Ectodermal cell (in vitro differentiated cells): ENCODE results near the gene SDK1.

Source experiments
- H3K27ac ChIP-seq: 2 replicates; pipeline ENCODE4 v1.7.0; 2013; ENCODE audit warnings: mild to moderate bottlenecking, low read depth, low read length; ENCODE audit not compliant: insufficient read depth, poor library complexity, severe bottlenecking
- H3K27me3 ChIP-seq: 2 replicates; pipeline ENCODE4 v1.7.0; 2013; ENCODE audit warnings: mild to moderate bottlenecking, low read length; ENCODE audit not compliant: insufficient read depth, control insufficient read depth, poor library complexity, severe bottlenecking
- H3K36me3 ChIP-seq: one replicate; pipeline ENCODE4 v1.7.0; 2013; ENCODE audit warnings: low read length; ENCODE audit not compliant: control insufficient read depth, insufficient read depth
- H3K4me1 ChIP-seq: one replicate; pipeline ENCODE4 v1.7.0; 2013; ENCODE audit warnings: low read length; ENCODE audit not compliant: control insufficient read depth, insufficient read depth
- H3K4me3 ChIP-seq: 2 replicates; pipeline ENCODE4 v1.7.0; 2013; ENCODE audit warnings: low read depth, low read length, control low read depth; ENCODE audit not compliant: insufficient read depth
- H3K9me3 ChIP-seq: 2 replicates; pipeline ENCODE4 v1.7.0; 2013; ENCODE audit warnings: mild to moderate bottlenecking, low read length, moderate library complexity; ENCODE audit not compliant: control insufficient read depth
- WGBS, 2 experiments: methylation state at CpG; one replicate each; pipeline ENCODE4 v1.1.7; 2013; ENCODE audit warnings: missing lambda C conversion rate in 2 of 2; 5-methylcytosine and 5-hydroxymethylcytosine counted together

The SDK1 gene

GRCh38 chr7:3951316-3952055 is 650.4 kb downstream of the SDK1 start:
- no peak overlapping the region for H3K27ac ChIP-seq
- H3K27me3 ChIP-seq: no peaks in the 10 kb centered on the region
- H3K36me3 ChIP-seq: no peaks in the 10 kb centered on the region
- no peaks in the 10 kb centered on the region for H3K9me3 ChIP-seq
- no peaks in the 10 kb centered on the region for H3K4me1 ChIP-seq
- H3K4me3 ChIP-seq: no peak overlapping the region
- 95 to 96% methylated on average over 33 of the region's 33 CpGs for WGBS, 2 experiments

GRCh38 chr7:3953133-3953532 is 652.1 kb downstream of the SDK1 start:
- no peaks in the 10 kb centered on the region for H3K27me3 ChIP-seq
- no peaks in the 10 kb centered on the region for H3K36me3 ChIP-seq
- no peaks in the 10 kb centered on the region for H3K4me1 ChIP-seq
- WGBS, 2 experiments: 88 to 89% methylated on average over 6 of the region's 6 CpGs
- no peak overlapping the region for H3K4me3 ChIP-seq
- H3K27ac ChIP-seq: no peak overlapping the region
- H3K9me3 ChIP-seq: no peaks in the 10 kb centered on the region

GRCh38 chr7:3953946-3954345 is 652.9 kb downstream of the SDK1 start:
- 91 to 93% methylated on average over 6 of the region's 7 CpGs for WGBS, 2 experiments
- H3K27me3 ChIP-seq: no peaks in the 10 kb centered on the region
- H3K27ac ChIP-seq: no peak overlapping the region

GRCh38 chr7:3955026-3955425 is 654.0 kb downstream of the SDK1 start:
- Histone ChIP-seq H3K4me3 (no peak overlapping the region), H3K27me3 (no peaks in the 10 kb centered on the region), H3K36me3 (no peaks in the 10 kb centered on the region), H3K27ac (no peak overlapping the region), H3K9me3 (no peaks in the 10 kb centered on the region), H3K4me1 (no peaks in the 10 kb centered on the region)
- 94 to 96% methylated on average over 11 of the region's 11 CpGs for WGBS, 2 experiments

More at GRCh38 chr7:3953946-3954345, 652.9 kb downstream of the SDK1 start:
- Histone ChIP-seq H3K4me3 (no peak overlapping the region), H3K9me3 (no peaks in the 10 kb centered on the region), H3K4me1 (no peaks in the 10 kb centered on the region), H3K36me3 (no peaks in the 10 kb centered on the region)

DNA sequence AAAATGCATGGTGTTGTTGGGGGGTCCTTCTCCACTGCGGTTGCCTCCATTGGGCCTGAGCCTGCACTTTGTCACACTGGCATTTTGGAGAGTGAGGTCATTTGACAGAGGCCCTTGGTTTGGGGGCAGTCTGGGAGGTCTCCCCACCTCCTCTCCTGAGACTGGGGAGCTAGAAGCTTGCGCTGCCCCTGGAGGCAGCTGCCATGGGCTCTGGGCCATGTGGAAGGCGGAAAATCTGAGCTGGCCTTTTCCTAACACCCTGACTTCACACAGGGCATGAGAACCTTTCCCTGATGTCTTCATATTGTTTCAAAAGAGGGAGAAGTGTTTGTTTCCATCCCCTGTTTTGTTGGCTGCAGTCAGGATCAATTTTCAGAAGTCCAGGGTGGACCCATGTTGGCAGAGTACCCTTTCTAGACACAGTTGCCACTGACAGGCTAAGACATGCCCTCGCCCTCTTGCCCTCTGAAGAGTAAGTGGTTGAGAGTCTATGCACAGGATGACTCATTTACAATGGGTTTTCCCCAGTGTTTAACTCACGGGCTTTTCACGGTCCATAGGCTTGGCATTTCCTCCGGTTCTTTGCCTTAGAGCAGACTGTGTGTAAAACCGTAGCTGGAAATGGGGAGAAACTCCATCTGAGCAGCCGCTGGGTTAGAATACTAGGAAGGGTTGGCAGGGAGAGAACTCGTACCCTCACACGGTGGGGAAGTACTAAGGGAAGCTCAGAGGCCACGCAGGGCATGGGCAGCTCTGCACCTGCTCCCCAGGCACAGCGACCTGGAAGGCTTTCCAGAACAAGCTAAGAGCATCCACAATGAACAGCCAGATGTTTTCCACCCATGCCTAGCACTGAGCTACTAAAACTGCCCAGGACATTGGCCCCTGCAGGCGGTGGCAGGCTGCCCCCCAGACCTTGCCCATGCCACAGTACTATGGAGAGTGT is 655.0 kb downstream of the SDK1 start:
- Histone ChIP-seq H3K4me3 (no peak overlapping the region), H3K9me3 (no peaks in the 10 kb centered on the region), H3K27me3 (no peaks in the 10 kb centered on the region), H3K4me1 (no peaks in the 10 kb centered on the region), H3K36me3 (no peaks in the 10 kb centered on the region), H3K27ac (no peak overlapping the region)
- WGBS, 2 experiments: 93 to 96% methylated on average over 14 of the region's 14 CpGs

DNA sequence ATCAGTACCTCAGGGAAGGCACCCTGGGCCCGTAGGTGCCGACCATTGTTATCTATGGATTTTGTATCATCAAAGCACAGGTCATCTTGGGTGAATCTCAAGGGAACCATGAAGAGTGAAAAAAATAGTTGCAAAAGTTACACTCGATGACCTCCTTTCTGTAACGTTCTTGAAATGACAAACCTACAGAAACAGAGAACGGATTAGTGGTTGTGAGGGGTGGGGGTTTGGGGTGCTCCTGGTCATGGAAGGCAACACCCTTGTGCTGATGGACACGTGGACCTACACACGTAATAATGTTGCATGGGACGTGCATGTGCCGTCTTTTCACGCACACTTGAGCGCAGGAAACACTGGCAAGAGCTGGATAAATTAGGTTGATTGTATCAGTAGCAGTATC is 655.9 kb downstream of the SDK1 start:
- Histone ChIP-seq H3K9me3 (no peaks in the 10 kb centered on the region), H3K27me3 (no peaks in the 10 kb centered on the region), H3K27ac (no peak overlapping the region), H3K4me1 (no peaks in the 10 kb centered on the region), H3K36me3 (no peaks in the 10 kb centered on the region), H3K4me3 (no peak overlapping the region)
- 95 to 98% methylated on average over 11 of the region's 11 CpGs for WGBS, 2 experiments

DNA sequence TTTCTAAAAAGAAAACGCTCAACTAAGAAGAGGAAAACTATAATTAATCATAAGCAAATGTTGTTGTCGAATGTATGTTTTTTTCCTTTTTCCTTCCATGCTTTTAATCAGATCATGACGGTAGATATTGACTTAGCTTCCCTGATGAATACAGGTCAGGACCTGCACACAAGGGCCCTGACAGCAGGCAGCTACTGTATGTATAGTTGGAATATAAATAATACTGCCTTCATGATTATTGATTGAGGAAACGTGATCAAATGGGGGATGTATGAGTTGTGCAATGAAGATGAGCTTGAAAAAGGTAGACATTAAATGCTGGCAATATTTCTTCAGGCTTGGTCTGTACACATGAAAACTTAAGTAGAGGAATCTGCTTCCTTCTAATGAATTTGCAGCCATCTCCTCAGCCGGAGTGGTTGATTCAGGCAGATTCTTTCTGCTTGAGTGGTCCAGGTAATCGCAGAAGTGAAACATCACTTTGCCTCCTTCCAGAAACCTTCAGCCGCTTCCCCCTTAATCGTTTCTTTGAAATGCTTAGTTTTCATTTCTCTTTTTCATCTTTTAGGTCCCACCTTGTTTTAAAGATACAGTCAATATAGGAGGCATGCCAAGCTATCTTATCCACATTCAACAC is 656.5 kb downstream of the SDK1 start:
- H3K9me3 ChIP-seq: no peaks in the 10 kb centered on the region
- WGBS, 2 experiments: 91 to 94% methylated on average over 8 of the region's 8 CpGs
- H3K27me3 ChIP-seq: no peaks in the 10 kb centered on the region
- no peaks in the 10 kb centered on the region for H3K4me1 ChIP-seq
- no peaks in the 10 kb centered on the region for H3K36me3 ChIP-seq
- no peak overlapping the region for H3K27ac ChIP-seq
- H3K4me3 ChIP-seq: no peak overlapping the region

DNA sequence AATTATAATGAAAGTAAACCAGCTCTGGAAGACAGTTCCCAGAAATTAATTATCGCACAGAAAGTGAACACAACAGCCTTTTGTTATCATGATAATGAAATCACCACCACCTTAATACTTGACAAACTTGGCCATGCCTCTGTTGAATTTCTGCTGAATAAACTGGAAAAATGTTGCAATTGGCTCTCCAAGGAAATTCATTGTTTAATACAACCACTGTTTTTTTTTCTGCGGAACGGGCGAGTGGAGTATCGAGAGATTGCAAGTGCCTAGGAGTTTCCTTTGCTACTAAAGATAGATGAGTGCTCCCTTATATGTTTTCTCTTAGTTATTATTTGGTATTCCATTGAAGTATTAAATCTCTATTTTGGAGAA is 657.0 kb downstream of the SDK1 start:
- H3K27me3 ChIP-seq: no peaks in the 10 kb centered on the region
- H3K36me3 ChIP-seq: no peaks in the 10 kb centered on the region
- no peak overlapping the region for H3K27ac ChIP-seq
- H3K4me3 ChIP-seq: no peak overlapping the region
- no peaks in the 10 kb centered on the region for H3K9me3 ChIP-seq
- whole genome bisulfite sequencing, 2 experiments: 86 to 89% methylated on average over 5 of the region's 5 CpGs
- no peaks in the 10 kb centered on the region for H3K4me1 ChIP-seq

- H3K27me3 ChIP-seq: no peaks in the 10 kb centered on the region
- H3K4me3 ChIP-seq: no peak overlapping the region
- H3K36me3 ChIP-seq: no peaks in the 10 kb centered on the region
- 93 to 94% methylated on average over 6 of the region's 6 CpGs for WGBS, 2 experiments
- no peaks in the 10 kb centered on the region for H3K4me1 ChIP-seq
- H3K27ac ChIP-seq: no peak overlapping the region
- no peaks in the 10 kb centered on the region for H3K9me3 ChIP-seq
These were observed 658.3 kb downstream of the SDK1 start for GRCh38 chr7:3959364-3959763.
